Endothelial cell (in vitro differentiated cells): Measurements from ENCODE around the gene AK9. TPM values are rescaled to one million over a fixed set of nuclear protein-coding genes. Genes with fewer than 3 reads are reported as not detected.

Experiments used
- DNase-seq: peaks from one replicate; pipeline ENCODE4 v3.0.0; 2021; ENCODE audit warnings: low spot score
- H3K27ac Mint-ChIP-seq: one replicate; pipeline ENCODE4 v1.8.0; 2021; ENCODE audit warnings: mixed read lengths, inconsistent platforms; ENCODE audit not compliant: unreplicated experiment
- H3K27me3 Mint-ChIP-seq: one replicate; pipeline ENCODE4 v1.8.0; 2021; ENCODE audit warnings: mild to moderate bottlenecking, moderate library complexity, mixed read lengths, inconsistent platforms; ENCODE audit not compliant: unreplicated experiment
- H3K36me3 Mint-ChIP-seq: one replicate; pipeline ENCODE4 v1.8.0; 2021; ENCODE audit warnings: mild to moderate bottlenecking, low read depth, mixed read lengths, inconsistent platforms; ENCODE audit not compliant: unreplicated experiment
- H3K4me1 Mint-ChIP-seq: one replicate; pipeline ENCODE4 v1.8.0; 2021; ENCODE audit warnings: mild to moderate bottlenecking, mixed read lengths, inconsistent platforms; ENCODE audit not compliant: unreplicated experiment
- H3K4me3 Mint-ChIP-seq: one replicate; pipeline ENCODE4 v1.8.0; 2021; ENCODE audit warnings: mild to moderate bottlenecking, mixed read lengths, inconsistent platforms; ENCODE audit not compliant: unreplicated experiment
- H3K9me3 Mint-ChIP-seq: one replicate; pipeline ENCODE4 v1.8.0; 2021; ENCODE audit warnings: mixed read lengths, inconsistent platforms; ENCODE audit not compliant: unreplicated experiment
- total RNA-seq: library from RNA; stranded (reverse); fragmentation: NEBNext Ultra II Directional; extraction: Animal tissue kit (Norgen Biotek cat#: 25700); gene quantifications from one replicate; pipeline ENCODE4 v1.2.1, GENCODE V29; 2021; ENCODE audit not compliant: unreplicated experiment
- TF ChIP-seq, protein P1 (sequence below): fragments of 200-600 bp; sonication (generic); IDR thresholded peaks from one replicate; pipeline ENCODE4 v1.5.0; 2021; ENCODE audit warnings: antibody characterized with exemption; ENCODE audit not compliant: unreplicated experiment

Gene AK9
- total RNA-seq, 1 donor from 2014 or later: 3.5 TPM

GRCh38 chr6:109612268-109612667 lies 78.7 kb downstream of the AK9 start:
- Mint-ChIP-seq H3K27ac (no peak overlapping the region), H3K27me3 (no peaks in the 10 kb centered on the region), H3K9me3 (no peaks in the 10 kb centered on the region), H3K4me3 (no peak overlapping the region), H3K4me1 (no peaks in the 10 kb centered on the region), H3K36me3 (no peaks in the 10 kb centered on the region)
- TF ChIP-seq, protein P1, sequence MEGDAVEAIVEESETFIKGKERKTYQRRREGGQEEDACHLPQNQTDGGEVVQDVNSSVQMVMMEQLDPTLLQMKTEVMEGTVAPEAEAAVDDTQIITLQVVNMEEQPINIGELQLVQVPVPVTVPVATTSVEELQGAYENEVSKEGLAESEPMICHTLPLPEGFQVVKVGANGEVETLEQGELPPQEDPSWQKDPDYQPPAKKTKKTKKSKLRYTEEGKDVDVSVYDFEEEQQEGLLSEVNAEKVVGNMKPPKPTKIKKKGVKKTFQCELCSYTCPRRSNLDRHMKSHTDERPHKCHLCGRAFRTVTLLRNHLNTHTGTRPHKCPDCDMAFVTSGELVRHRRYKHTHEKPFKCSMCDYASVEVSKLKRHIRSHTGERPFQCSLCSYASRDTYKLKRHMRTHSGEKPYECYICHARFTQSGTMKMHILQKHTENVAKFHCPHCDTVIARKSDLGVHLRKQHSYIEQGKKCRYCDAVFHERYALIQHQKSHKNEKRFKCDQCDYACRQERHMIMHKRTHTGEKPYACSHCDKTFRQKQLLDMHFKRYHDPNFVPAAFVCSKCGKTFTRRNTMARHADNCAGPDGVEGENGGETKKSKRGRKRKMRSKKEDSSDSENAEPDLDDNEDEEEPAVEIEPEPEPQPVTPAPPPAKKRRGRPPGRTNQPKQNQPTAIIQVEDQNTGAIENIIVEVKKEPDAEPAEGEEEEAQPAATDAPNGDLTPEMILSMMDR: no peak
- DNase-seq: no peak

GRCh38 chr6:109611502-109611901 lies 79.5 kb downstream of the AK9 start:
- no peaks in the 10 kb centered on the region for H3K27me3 Mint-ChIP-seq
- H3K36me3 Mint-ChIP-seq: no peaks in the 10 kb centered on the region
- H3K4me1 Mint-ChIP-seq: no peaks in the 10 kb centered on the region

DNA sequence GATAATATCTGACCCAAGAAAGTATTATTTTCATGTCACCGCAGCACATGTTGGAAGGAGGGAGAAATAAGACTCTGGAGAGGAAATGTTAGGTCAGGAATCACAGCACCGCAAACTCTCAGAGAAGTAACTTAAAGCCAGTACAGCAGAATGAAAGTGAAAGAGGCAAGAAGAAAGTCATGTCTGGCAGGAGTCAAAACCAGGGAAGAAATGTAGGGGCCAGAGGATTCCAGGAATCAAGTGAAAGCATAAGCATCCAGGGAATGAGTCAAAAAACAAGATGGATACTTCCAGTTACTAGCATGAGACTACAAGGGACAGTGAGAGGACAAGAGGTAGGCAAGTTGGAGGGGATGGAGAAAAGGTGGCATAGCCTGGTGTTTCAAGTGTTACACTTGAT lies 80.4 kb downstream of the AK9 start:
- Mint-ChIP-seq H3K27ac (no peak overlapping the region), H3K4me1 (no peaks in the 10 kb centered on the region), H3K36me3 (no peaks in the 10 kb centered on the region), H3K4me3 (no peak overlapping the region), H3K27me3 (no peaks in the 10 kb centered on the region), H3K9me3 (no peaks in the 10 kb centered on the region)
- DNase-seq: no peak
- TF ChIP-seq, protein P1: no peak

More at GRCh38 chr6:109611502-109611901, 79.5 kb downstream of the AK9 start:
- Mint-ChIP-seq H3K27ac (no peak overlapping the region), H3K4me3 (no peak overlapping the region), H3K9me3 (no peaks in the 10 kb centered on the region)
- DNase-seq: no peak
- TF ChIP-seq, protein P1: no peak

DNA sequence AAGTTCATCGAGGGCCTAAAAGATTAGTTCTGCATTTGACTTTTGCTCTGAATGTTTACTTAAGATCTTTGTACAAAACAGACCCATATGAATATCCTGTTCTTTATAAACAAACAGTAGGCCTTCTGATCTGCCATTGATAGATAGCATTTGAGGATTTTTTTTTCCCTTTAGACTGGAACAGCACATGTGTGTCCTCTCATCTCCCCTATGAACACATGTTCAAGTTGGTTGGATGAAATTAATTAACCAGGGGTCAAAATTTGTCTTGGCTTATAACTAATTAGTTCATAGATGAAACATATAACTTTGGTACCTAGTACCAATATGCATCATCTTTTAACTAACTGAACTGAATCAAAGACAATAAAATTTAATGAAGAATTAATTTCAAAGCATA lies 81.3 kb downstream of the AK9 start:
- DNase-seq: no peak
- Mint-ChIP-seq H3K4me3 (no peak overlapping the region), H3K27me3 (no peaks in the 10 kb centered on the region), H3K27ac (no peak overlapping the region), H3K36me3 (no peaks in the 10 kb centered on the region), H3K4me1 (no peaks in the 10 kb centered on the region), H3K9me3 (no peaks in the 10 kb centered on the region)
- TF ChIP-seq, protein P1: no peak

DNA sequence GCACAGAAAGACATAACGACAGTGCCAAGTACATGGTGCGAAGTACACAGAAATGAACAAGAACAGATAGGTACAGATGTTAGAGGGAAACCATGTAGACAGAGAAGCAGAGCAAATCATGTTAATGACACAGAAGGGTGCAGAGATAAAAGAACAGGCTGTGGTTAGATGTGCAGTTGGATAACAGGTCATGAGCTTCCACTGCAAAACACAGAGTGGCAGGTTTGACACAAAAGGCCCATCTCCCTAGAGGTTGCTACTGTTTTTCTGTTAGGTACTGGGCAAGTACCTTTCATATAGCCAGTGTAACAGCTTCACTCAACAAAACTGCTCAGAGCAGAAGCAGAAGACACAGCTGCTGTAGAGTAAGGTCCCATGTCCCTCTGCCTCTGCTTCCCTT lies 84.6 kb downstream of the AK9 start:
- TF ChIP-seq, protein P1: no peak
- no peak for DNase-seq
- H3K4me1 Mint-ChIP-seq: no peaks in the 10 kb centered on the region
- H3K9me3 Mint-ChIP-seq: no peaks in the 10 kb centered on the region
- no peaks in the 10 kb centered on the region for H3K36me3 Mint-ChIP-seq
- H3K27me3 Mint-ChIP-seq: peaks cover 1% of the 10 kb centered on the region
- H3K4me3 Mint-ChIP-seq: no peak overlapping the region
- no peak overlapping the region for H3K27ac Mint-ChIP-seq
